IMR-90 (cell line): ENCODE measurements around the gene HACD4. TPM values are rescaled to one million over a fixed set of nuclear protein-coding genes. Genes with fewer than 3 reads are reported as not detected.

Experiments used
- ATAC-seq: fragments of 200-7000 bp; cut with Tn5 transposase; 2 replicates; pipeline ENCODE4 v1.9.1; 2020; ENCODE audit warnings: low read depth, mild to moderate bottlenecking, moderate library complexity
- BruUV-seq: library from RNA; stranded (reverse); fragments of 400-500 nt; replicated peaks from 2 replicates; lab custom pipeline; 2021; lab: Mats Ljungman, UMichigan
- CTCF ChIA-PET: fragments of 300-600 bp; formaldehyde crosslinking; extraction: SDS; loops from one replicate; lab custom pipeline; 2021; ENCODE audit warnings: antibody characterized with exemption; lab: Yijun Ruan, JAX
- POLR2A ChIA-PET: fragments of 300-600 bp; sonication (Branson Sonifier 250); formaldehyde crosslinking; loops from one replicate; lab custom pipeline; 2022; ENCODE audit warnings: antibody characterized with exemption; ENCODE audit not compliant: unreplicated experiment; lab: Charles Lee
- DNase-seq: peaks from one replicate; pipeline ENCODE4 v3.0.0; 2013
- H2AFZ ChIP-seq: replicated peaks from 2 replicates; pipeline ENCODE3; 2013; ENCODE audit warnings: low read length, mild to moderate bottlenecking; ENCODE audit not compliant: poor library complexity
- H2AK5ac ChIP-seq: 2 replicates; pipeline ENCODE4 v1.6.1; 2013; ENCODE audit warnings: low read depth, low read length, inconsistent platforms
- H2AK9ac ChIP-seq: replicated peaks from 2 replicates; pipeline ENCODE3; 2013; ENCODE audit warnings: mild to moderate bottlenecking, low read depth, low read length, moderate library complexity; ENCODE audit not compliant: poor library complexity
- H2BK120ac ChIP-seq: 2 replicates; pipeline ENCODE4 v1.6.1; 2013; ENCODE audit warnings: low read depth, low read length, inconsistent platforms
- H2BK15ac ChIP-seq: 3 replicates; pipeline ENCODE4 v1.6.1; 2013; ENCODE audit warnings: low read depth, low read length, inconsistent platforms
- H2BK20ac ChIP-seq: 2 replicates; pipeline ENCODE4 v1.6.1; 2013; ENCODE audit warnings: low read depth, mild to moderate bottlenecking, inconsistent platforms, low read length, moderate library complexity
- H2BK5ac ChIP-seq: 2 replicates; pipeline ENCODE4 v1.6.1; 2013; ENCODE audit warnings: mild to moderate bottlenecking, low read depth, low read length, inconsistent platforms; ENCODE audit not compliant: poor library complexity, severe bottlenecking
- H3K14ac ChIP-seq: replicated peaks from 2 replicates; pipeline ENCODE4 v1.6.1; 2013; ENCODE audit warnings: low read depth, low read length, inconsistent platforms
- H3K18ac ChIP-seq: 2 replicates; pipeline ENCODE4 v1.6.1; 2013; ENCODE audit warnings: low read depth, low read length, control low read depth
- H3K23ac ChIP-seq: 2 replicates; pipeline ENCODE4 v1.6.1; 2013; ENCODE audit warnings: low read depth, low read length, inconsistent platforms
- H3K27ac ChIP-seq: 2 replicates; pipeline ENCODE4 v1.5.1; 2013; ENCODE audit warnings: mild to moderate bottlenecking, control low read depth, low read length; ENCODE audit not compliant: insufficient read depth
- H3K27me3 ChIP-seq: 2 replicates; pipeline ENCODE4 v1.6.1; 2013; ENCODE audit warnings: low read length; ENCODE audit not compliant: control insufficient read depth, insufficient read depth
- H3K36me3 ChIP-seq: 2 replicates; pipeline ENCODE4 v1.6.1; 2013; ENCODE audit warnings: low read length, mixed read lengths; ENCODE audit not compliant: control insufficient read depth, insufficient read depth
- H3K4ac ChIP-seq: 2 replicates; pipeline ENCODE4 v1.6.1; 2013; ENCODE audit warnings: low read depth, low read length, inconsistent platforms
- H3K4me1 ChIP-seq: 2 replicates; pipeline ENCODE4 v1.6.1; 2013; ENCODE audit warnings: low read length, mixed read lengths; ENCODE audit not compliant: control insufficient read depth, insufficient read depth
- H3K4me2 ChIP-seq: 2 replicates; pipeline ENCODE4 v1.6.1; 2013; ENCODE audit warnings: low read depth, mild to moderate bottlenecking, control low read depth, low read length, moderate library complexity
- H3K4me3 ChIP-seq: 2 replicates; pipeline ENCODE4 v1.5.1; 2013; ENCODE audit warnings: low read depth, mild to moderate bottlenecking, control low read depth, low read length, moderate library complexity; ENCODE audit not compliant: insufficient read depth
- H3K56ac ChIP-seq: 2 replicates; pipeline ENCODE4 v1.6.1; 2013; ENCODE audit warnings: low read length, inconsistent platforms; ENCODE audit not compliant: insufficient read depth; ENCODE audit errors: extremely low read depth
- H3K79me1 ChIP-seq, 2 experiments: 2 replicates each; pipeline ENCODE4 v1.6.1; 2013; ENCODE audit warnings: low read length in 2 of 2, inconsistent platforms in 1 of 2, low read depth in 1 of 2
- H3K9ac ChIP-seq: 2 replicates; pipeline ENCODE4 v1.6.1; 2013; ENCODE audit warnings: low read depth, low read length, control low read depth
- H3K9me1 ChIP-seq: 2 replicates; pipeline ENCODE4 v1.6.1; 2013; ENCODE audit warnings: low read length, inconsistent platforms; ENCODE audit not compliant: insufficient read depth
- H3K9me3 ChIP-seq: 2 replicates; pipeline ENCODE4 v1.6.1; 2013; ENCODE audit warnings: low read length; ENCODE audit not compliant: control insufficient read depth, insufficient read depth
- H4K20me1 ChIP-seq: 2 replicates; pipeline ENCODE4 v1.6.1; 2013; ENCODE audit warnings: low read length, inconsistent platforms; ENCODE audit not compliant: insufficient read depth
- H4K5ac ChIP-seq: 2 replicates; pipeline ENCODE4 v1.6.1; 2013; ENCODE audit warnings: mild to moderate bottlenecking, low read depth, low read length, control low read depth
- H4K8ac ChIP-seq, 2 experiments: 2 replicates each; pipeline ENCODE4 v1.6.1; 2013; ENCODE audit warnings: low read depth in 2 of 2, low read length in 2 of 2, control low read depth in 1 of 2, inconsistent platforms in 1 of 2
- H4K91ac ChIP-seq: 2 replicates; pipeline ENCODE4 v1.6.1; 2013; ENCODE audit warnings: low read depth, low read length, inconsistent platforms; ENCODE audit not compliant: insufficient read depth
- BHLHE40 ChIP-seq: fragments of 150-350 bp; IDR thresholded peaks from 2 replicates; pipeline ENCODE4 v1.6.1; 2016; ENCODE audit warnings: mild to moderate bottlenecking, low read depth, low read length
- CEBPB ChIP-seq: IDR thresholded peaks from 2 replicates; pipeline ENCODE4 v1.6.1; 2012; ENCODE audit warnings: low read depth, low read length, improper control_type of control experiment
- CHD1 ChIP-seq: IDR thresholded peaks from 2 replicates; pipeline ENCODE4 v1.6.1; 2012; ENCODE audit warnings: low read depth, low read length, improper control_type of control experiment
- FOS ChIP-seq: fragments of 150-350 bp; IDR thresholded peaks from 2 replicates; pipeline ENCODE4 v1.6.1; 2016; ENCODE audit warnings: low read depth, low read length
- MAFK ChIP-seq: IDR thresholded peaks from 2 replicates; pipeline ENCODE4 v1.6.1; 2012; ENCODE audit warnings: low read depth, low read length, improper control_type of control experiment
- MAZ ChIP-seq: IDR thresholded peaks from 2 replicates; pipeline ENCODE4 v1.6.1; 2012; ENCODE audit warnings: low read depth, mild to moderate bottlenecking, low read length, improper control_type of control experiment, moderate library complexity, borderline replicate concordance
- MXI1 ChIP-seq: IDR thresholded peaks from 2 replicates; pipeline ENCODE4 v1.6.1; 2012; ENCODE audit warnings: low read depth, mild to moderate bottlenecking, low read length, moderate library complexity, borderline replicate concordance
- NFE2L2 ChIP-seq: fragments of 150-350 bp; IDR thresholded peaks from 2 replicates; pipeline ENCODE4 v1.6.1; 2016; ENCODE audit warnings: low read depth, mild to moderate bottlenecking, low read length
- POLR2A ChIP-seq: IDR thresholded peaks from 2 replicates; pipeline ENCODE4 v1.6.1; 2012; ENCODE audit warnings: mild to moderate bottlenecking, low read depth, low read length
- RAD21 ChIP-seq: IDR thresholded peaks from 2 replicates; pipeline ENCODE4 v1.6.1; 2012; ENCODE audit warnings: low read length, improper control_type of control experiment
- RCOR1 ChIP-seq: IDR thresholded peaks from 2 replicates; pipeline ENCODE4 v1.6.1; 2012; ENCODE audit warnings: mild to moderate bottlenecking, low read length, improper control_type of control experiment; ENCODE audit not compliant: insufficient replicate concordance
- RFX5 ChIP-seq: IDR thresholded peaks from 2 replicates; pipeline ENCODE4 v1.8.0; 2012; ENCODE audit warnings: low read depth, mild to moderate bottlenecking, low read length, moderate library complexity
- SMC3 ChIP-seq: fragments of 150-350 bp; IDR thresholded peaks from 2 replicates; pipeline ENCODE4 v1.6.1; 2016; ENCODE audit warnings: low read depth, mild to moderate bottlenecking, antibody characterized with exemption, low read length, moderate library complexity
- WGBS, 2 experiments: methylation state at CpG; one replicate each; pipeline versions ENCODE4 v1.1.5 to v1.1.7; 2013; ENCODE audit warnings: missing lambda C conversion rate in 2 of 2; ENCODE audit not compliant: insufficient read length in 1 of 2; ENCODE audit errors: extremely low coverage in 2 of 2; 5-methylcytosine and 5-hydroxymethylcytosine counted together
- dilution Hi-C: fragments of 300-500 bp; cut with HindIII; formaldehyde crosslinking; loops from one replicate; pipeline ENCODE4 v1.14.3; 2018; ENCODE audit warnings: low sequenced_read_pairs; ENCODE audit not compliant: unreplicated experiment
- in situ Hi-C: fragments of 300-500 bp; cut with MboI; formaldehyde crosslinking; loops from 3 replicates; pipeline ENCODE4 v1.14.3; 2019; ENCODE audit warnings: low sequenced_read_pairs, inconsistent platforms, mixed read lengths
- intact Hi-C: fragments of 100-400 bp; cut with micrococcal nuclease; formaldehyde crosslinking; loops from 2 replicates; pipeline ENCODE4 v1.10.0; 2022
- polyA plus RNA-seq, 3 experiments: library from polyadenylated mRNA; depleted of rRNA; stranded (reverse); fragments of >200 nt; gene quantifications; 2 replicates each; pipeline ENCODE4 v1.2.3, GENCODE V29; 2012; ENCODE audit warnings: low replicate concordance in 1 of 3
- total RNA-seq: library from RNA; depleted of rRNA; stranded (reverse); fragments of >200 nt; gene quantifications from 2 replicates; pipeline ENCODE4 v1.2.3, GENCODE V29; 2012
- TF ChIP-seq, protein P1 (sequence below): fragments of 150-350 bp; IDR thresholded peaks from 2 replicates; pipeline ENCODE4 v1.6.1; 2016; ENCODE audit warnings: low read depth, mild to moderate bottlenecking, low read length, moderate library complexity, borderline replicate concordance

The HACD4 gene
- total and polyA plus RNA-seq, 2 of the 4 experiments (the other 2 are of a cell fraction): 1.9 to 2.2 TPM

DNA sequence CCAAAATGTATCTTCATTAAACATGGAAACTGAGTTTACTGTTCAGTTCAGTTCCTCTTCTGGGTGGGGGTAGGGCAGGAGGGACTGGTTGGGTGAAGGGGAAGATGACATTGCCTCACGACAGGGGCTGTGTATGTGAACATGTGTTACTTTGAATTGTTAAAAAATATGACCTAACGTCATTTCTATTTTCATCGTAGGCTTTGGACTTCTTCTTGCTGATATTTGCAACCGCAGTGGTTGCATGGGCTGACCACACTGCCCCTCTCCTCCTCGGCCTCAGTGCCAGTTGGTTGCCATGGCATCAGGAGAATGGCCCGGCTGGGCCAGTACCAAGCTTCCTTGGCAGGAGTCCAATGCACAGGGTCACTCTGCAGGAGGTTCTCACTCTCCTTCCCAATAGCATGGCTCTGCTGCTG is 41.5 kb downstream of the HACD4 start:
- H3K4me1 ChIP-seq: peaks cover 5% of the 10 kb centered on the region
- 100% methylated on average over 1 of the region's 6 CpGs; no CpG with 5 or more reads in 1 of the 2 experiments for WGBS, 2 experiments
- no peaks in the 10 kb centered on the region for H4K20me1 ChIP-seq
- no peak overlapping the region for H3K18ac ChIP-seq
- BruUV-seq: no TSS peak
- no peak overlapping the region for H2AK9ac ChIP-seq
- no peak overlapping the region for H3K4ac ChIP-seq
- ATAC-seq (no peak), DNase-seq (no peak)
- H2BK20ac ChIP-seq: no peak overlapping the region
- H3K9me1 ChIP-seq: 0 out of 2 replicates have a peak, but pooled peaks cover 2% of the 10 kb centered on the region
- ChIA-PET POLR2A (no interaction called here), CTCF (no interaction called here)
- no peak overlapping the region for H2AFZ ChIP-seq
- H3K27ac ChIP-seq: no peak overlapping the region
- no peak overlapping the region for H2BK120ac ChIP-seq
- no peaks in the 10 kb centered on the region for H3K27me3 ChIP-seq
- no peak overlapping the region for H3K4me3 ChIP-seq
- H3K36me3 ChIP-seq: peaks cover 9% of the 10 kb centered on the region
- intact Hi-C loops: no loop called here
- no peak overlapping the region for H3K14ac ChIP-seq
- no peak overlapping the region for H4K91ac ChIP-seq
- H2BK15ac ChIP-seq: no peak overlapping the region
- H3K9me3 ChIP-seq: no peaks in the 10 kb centered on the region
- H3K4me2 ChIP-seq: no peak overlapping the region
- 0 out of 4 replicates have a peak, but pooled peaks cover 0 to 3% of the 10 kb centered on the region in 2 experiments for H3K79me1 ChIP-seq
- H3K23ac ChIP-seq: no peak overlapping the region
- in situ Hi-C loops: no loop called here
- TF ChIP-seq FOS: no peak
- TF ChIP-seq CHD1: no peak
- no peak for TF ChIP-seq RAD21
- TF ChIP-seq NFE2L2: no peak
- TF ChIP-seq CEBPB: no peak
- TF ChIP-seq MAZ: no peak
- no peak for TF ChIP-seq RFX5
- no peak for TF ChIP-seq POLR2A
- no peak for TF ChIP-seq BHLHE40
- no peak for TF ChIP-seq RCOR1
- no peak for TF ChIP-seq MAFK
- no peak for TF ChIP-seq SMC3
- TF ChIP-seq MXI1: no peak
- TF ChIP-seq, protein P1, sequence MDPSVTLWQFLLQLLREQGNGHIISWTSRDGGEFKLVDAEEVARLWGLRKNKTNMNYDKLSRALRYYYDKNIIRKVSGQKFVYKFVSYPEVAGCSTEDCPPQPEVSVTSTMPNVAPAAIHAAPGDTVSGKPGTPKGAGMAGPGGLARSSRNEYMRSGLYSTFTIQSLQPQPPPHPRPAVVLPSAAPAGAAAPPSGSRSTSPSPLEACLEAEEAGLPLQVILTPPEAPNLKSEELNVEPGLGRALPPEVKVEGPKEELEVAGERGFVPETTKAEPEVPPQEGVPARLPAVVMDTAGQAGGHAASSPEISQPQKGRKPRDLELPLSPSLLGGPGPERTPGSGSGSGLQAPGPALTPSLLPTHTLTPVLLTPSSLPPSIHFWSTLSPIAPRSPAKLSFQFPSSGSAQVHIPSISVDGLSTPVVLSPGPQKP: no peak
- no peak overlapping the region for H4K5ac ChIP-seq
- dilution Hi-C loops: no loop called here
- H2AK5ac ChIP-seq: no peak overlapping the region
- H3K56ac ChIP-seq: no peak overlapping the region
- no peak overlapping the region for H2BK5ac ChIP-seq
- H3K9ac ChIP-seq: no peak overlapping the region
- H4K8ac ChIP-seq: no peak overlapping the region
